HG03196 (cell line): Measurements from ENCODE around the gene LMTK2.

Source experiments
- ATAC-seq: cut with Tn5 transposase; IDR thresholded peaks from one replicate; pipeline ENCODE4 v1.9.1; 2021; ENCODE audit not compliant: unreplicated experiment

Gene LMTK2

DNA sequence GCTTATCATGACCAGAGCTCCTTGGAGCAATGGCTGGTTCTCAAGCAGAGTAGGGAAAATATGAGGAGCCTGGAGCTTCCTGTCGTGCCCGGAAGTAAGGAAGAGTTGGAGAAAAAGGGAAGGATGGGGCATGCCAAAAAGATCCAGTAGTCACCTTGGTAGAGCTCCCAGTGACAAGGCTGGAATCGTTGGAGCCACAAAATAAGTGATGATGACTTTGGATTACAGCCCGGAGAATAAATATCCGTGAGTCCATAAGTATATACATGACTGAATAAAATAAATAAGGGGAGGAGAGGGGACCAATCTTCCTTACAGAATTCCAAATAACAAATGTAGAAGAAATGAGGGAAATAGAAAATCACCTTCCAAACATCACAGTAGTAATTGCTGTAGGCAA, 29.3 kb downstream of the LMTK2 start:
- ATAC-seq, result no peak

DNA sequence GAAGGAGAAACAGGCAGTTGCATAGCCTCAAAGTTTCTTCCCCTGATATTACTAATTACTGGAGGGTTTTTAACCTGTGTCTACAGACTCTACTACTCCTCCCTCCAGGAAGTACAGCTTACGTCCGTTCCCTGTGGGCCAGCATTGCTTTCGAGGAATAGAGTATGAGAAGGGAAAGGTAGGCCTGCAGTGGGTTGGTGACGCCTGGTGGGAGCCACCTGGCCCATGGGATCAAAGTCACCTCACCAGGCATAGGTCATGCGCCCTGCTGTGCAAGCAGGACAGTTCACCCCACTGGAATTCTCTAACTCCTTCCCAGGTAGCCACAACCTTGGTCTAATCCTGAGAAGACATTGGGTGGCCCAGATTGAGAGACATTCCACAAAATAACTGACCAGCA, 29.8 kb downstream of the LMTK2 start:
- ATAC-seq, result no peak

DNA sequence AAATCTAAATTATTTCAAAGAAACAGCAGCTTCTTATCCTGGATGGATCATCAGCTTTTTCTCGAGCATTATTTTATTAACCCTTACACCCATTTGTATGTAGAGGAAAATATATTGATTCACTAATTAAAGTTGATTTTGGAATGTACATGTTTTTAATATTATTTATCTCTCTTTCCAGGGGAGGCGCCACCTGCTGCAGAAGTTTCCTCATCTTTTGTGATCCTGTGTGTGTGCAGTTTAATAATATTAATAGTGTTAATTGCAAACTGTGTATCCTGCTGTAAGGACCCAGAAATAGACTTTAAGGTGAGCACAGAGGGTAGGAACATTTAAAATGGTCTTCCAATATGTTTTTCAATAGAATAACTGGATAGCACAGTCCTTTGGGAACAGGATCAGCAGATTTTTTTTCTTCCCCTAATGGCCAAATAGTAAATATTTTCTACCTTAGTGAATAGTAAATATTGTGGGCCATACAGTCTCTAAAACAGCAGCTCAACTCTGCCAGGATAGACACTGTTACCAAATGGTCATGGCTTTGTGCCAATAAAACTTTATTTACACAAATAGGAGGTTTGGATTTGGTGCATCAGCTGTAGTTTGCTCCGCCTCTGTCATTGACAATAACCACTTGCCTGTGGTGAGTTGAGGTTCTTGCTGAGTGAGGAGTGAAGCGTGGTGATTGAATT, 30.6 kb downstream of the LMTK2 start:
- no peak for ATAC-seq

DNA sequence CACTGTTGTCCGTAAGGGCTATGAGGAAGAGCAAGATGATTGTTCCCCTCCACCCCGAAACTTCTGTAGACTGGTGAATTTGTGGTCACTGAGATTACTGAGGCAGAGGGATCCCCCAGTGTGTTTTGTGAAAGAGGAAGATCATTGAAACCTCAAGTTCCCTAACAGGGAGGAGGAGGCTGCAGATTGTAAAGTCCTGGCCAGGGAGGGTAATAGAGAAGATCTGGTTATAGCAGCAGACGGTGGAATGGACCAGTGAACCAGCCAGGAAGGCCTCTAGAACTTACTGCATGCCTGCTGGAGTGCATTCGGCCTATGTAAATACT, 31.1 kb downstream of the LMTK2 start:
- peak; percentile 67 for ATAC-seq

DNA sequence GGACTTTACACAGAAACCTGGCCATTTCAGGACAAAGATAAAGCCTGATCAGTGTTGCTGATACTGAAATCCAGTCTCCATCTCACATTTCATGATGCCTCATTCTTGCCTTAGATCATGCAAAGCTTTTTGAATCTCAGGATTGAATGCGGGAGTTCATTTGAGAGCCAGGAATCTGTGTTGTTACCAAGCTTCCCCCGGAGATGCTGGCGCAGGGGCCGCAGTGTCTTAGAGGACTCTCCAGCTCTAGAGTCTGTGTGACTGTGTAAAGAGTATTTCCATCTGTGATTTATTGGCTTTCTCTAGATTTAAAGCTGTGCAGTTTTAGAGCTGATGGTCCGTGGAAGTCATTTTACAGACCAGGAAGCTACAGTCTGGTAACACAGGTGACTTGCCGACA, 32.0 kb downstream of the LMTK2 start:
- ATAC-seq, result no peak

DNA sequence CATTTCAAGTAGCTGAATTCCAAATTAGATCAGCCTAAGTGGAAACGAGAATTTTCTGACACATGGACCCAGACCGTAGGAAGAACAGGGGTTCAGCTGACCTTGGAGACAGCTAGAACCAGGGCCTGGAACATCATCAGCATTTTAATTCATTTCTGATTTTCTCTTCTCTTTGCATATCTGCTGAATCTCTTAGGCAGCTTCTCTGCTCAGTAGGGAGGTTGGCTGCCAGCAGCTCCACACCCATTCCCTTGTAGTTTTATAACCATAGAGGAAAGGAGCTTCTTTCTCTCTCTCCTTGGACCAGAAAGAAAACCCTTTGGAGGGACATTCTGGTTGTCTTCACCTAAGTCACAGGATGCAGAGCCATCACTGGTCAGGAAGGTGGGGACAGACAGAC, 36.0 kb downstream of the LMTK2 start:
- ATAC-seq, result no peak

DNA sequence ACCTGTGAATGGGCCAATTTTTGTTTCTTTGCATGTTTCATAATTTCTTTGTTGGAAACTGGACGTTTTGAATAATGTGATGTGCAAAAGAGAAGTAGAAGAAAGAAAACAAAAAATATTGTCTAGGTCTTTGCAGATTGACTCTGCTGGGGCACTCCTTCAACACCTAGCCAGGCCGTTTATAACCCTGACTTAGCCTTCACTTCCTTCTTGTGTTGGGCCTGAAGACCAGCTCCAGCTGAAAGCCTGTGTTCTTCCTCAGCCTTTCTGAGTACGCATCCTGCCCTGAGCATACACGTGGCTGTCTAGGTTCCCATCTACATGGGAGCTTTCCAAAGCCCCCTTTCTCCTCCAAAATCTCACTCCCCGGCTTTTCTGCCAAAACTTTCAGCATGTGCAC, 41.9 kb downstream of the LMTK2 start:
- ATAC-seq, result no peak

DNA sequence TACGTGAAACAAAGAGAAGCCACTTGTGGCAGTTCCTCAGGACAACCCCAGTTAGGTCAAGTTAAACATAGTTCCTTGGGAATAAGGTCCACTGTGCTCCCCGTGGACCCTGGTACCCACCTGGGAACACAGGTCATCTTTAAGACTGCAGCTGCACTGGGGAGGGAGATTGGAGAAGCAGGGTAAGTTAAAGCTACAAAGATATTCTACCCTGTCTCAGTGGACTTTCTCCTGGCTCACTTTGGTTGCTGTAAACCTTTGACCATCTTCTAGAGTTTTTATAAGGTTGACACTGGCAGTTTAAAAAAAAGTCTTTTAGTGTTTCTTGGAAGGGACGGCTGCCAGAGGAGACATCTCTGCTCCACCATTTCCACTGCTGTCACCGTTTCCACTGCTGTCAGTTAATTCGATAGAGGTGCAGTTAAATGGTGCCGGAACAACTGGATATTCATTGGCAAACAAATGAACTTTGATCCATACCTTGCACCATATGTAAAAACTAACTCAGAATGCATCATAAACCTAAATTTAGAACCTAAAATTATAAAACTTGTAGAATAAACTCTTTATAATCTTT, 42.5 kb downstream of the LMTK2 start:
- ATAC-seq, result no peak

DNA sequence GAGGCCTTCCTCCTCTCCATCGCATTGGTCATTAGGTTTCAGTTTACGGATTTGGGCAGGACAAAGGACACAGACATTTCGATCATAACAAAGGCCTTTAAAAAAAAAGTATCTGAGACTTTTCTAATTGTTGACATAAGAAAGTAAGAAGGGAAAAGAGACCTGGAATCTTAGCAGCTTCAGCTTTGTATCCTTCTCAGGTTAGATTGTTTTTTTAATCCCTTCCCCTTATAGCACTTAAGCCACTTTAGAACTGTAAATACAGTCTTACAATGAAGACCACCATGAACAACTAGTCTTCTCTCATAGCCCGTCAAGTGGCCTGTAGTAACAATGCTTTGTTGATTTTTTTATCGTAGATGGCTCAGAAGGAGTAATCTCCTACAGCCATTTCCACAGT, 45.2 kb downstream of the LMTK2 start:
- ATAC-seq, result no peak

DNA sequence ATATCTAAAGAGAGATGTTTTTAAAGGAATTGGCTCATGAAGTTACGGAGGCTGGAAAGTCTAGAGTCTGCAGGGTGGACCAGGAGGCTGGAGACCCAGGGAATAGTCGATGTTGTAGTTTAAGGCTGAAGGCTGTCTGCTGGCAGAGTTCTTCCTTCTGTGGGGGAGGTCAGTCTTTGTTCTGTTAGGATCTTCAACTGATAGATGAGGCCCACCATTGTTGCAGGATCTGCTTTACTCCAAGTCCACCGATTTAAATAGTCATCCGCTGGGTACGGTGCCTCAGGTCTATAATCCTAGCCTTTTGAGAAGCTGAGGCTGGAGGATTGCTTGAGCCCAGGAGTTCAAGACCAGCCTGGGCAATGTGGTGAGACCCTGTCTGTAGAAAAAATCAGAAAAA, 50.0 kb downstream of the LMTK2 start:
- no peak for ATAC-seq

DNA sequence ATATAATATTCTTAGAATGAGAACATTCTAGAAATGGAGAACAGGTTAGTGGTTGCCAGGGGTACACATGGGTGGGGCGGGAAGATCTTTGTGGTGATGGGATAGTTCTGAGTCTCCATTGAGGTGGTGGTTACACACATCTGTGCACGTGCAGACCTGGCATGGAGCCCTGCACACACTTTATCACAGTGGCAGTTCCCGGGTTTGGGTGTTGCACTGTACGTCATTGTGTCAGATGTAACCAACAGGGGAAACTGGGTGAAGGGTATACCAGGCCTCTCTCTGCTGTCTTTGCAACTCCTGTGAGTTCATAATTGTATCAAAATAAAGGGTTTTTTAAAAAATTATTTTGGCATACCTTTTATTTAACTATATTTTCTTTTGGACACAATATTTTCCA, 51.1 kb downstream of the LMTK2 start:
- no peak for ATAC-seq

DNA sequence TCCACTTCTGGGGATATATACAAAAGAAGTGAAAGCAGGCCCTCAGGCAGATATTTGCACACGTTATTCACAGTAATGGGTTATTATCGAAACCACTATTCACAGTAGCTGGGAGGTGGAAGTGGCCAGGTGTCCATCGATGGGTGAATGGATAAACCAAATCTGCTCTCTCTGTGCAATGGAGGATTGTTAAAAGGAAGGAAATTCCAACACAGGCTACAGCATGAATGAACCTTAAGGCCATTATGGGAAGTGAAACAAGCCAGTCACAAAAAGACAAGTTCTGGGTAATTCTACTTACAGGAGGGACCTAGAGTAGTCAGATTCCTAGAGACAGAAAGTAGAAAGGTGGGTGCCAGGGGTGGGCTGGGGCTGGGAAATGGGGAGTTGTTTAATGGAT, 56.1 kb downstream of the LMTK2 start:
- ATAC-seq, result no peak

DNA sequence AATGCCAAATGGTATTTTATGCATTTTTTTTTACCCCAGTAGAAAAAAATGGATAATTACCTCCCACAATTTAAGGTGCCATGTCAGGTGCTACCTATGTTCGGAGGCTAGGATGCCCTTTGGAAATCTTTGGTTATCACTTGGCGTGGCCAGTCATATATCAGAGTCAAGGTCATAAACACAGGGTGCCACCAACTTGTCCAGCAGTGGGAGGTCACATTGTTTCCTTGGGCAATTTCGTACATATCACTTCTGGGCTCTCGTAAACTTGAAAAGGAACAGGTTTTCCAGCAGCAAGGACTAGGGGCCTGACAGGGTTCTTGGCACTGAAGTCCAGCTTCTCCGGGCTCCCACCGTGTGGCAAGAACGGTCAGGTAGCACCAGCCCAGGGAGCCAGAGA, 56.6 kb downstream of the LMTK2 start:
- no peak for ATAC-seq

DNA sequence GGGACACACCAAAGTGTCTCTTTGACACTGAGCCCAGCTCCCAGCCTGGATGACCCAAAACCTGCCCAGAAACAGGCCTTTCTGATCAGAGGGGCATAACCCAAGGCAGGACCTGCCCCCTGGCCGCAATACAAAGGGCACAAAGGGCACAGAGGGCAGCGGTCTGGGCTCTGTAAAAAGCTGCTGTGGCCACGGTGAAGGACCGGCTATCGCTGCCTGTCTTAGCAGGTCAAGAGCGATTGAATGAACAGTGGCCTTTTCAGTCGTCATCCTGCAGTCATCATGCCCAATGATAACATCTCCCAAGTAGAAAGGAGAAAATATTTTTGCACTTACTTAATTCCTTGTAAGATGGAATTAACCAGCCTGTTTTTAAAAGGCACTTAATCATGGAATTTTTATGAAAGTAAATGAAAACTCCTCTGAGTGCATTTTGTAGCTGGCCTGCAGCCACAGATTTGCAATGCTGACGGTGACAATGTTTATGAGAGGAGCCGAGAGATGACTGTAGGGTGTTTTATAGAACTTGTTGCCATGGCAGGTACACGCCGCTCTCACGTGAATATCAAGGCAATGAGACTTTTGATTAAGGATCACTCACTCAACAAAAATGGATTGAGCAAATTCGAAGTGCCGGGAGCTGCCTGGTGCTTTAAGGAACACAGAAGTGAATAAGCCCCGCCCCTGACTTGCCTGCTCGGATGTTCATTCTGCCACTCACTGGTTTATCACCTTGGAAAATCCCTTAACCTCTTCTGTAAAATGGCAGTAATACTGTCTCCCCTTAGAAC, 57.2 kb downstream of the LMTK2 start:
- no peak for ATAC-seq

DNA sequence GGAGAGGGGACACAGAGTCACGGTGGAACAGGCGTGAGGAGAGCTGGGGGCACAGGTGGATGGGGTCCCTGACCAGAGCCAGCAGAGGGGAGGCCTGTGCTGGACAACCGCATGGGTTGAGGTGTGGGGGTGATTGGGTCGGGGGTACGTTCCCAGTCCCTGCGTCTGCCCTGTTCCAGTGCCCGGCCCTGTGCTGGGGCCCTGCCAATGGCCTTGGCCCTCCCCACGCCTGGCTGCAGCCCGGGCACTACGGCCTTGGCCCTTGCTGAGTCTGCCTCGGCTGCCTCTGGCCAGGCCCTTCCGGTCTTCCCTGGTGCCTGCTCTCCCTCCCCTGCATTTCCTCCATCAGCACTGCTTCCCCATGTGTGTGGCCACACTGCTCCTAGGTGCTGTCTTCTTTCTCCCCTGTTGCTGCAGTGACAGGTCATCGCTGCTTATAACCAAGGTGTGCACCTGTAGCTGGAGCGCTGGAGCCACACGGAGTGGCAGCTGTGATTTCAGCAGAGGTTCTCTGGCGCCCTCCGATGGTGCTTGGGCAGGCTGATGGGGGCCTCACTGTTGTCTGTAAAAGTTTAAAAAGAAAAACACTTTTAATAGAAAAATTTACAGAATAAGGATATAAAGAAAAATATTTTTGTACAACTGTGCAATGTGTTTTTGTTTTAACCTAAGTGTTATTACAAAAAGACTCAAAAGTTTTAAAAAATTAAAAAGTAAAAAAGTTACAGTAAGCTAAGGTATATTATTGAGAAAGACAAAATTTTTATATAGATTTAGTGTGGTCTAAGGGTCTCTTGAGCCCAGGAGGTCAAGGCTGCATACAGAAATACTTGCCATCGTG, 59.4 kb downstream of the LMTK2 start:
- no peak for ATAC-seq

DNA sequence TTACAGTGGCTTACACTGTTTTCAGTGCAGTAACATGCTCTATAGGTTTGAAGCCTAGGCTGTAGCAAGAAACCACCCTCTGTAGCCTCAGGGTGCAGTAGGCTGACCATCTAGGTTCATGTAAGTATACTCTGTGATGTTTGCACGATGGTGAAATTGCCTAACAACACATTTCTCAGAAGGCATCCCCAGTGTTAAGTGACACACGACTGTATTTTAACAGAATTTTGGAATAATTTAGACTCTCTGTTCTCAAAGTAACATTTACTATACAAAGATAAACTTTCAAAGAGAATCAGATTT, 60.0 kb downstream of the LMTK2 start:
- ATAC-seq, result no peak

DNA sequence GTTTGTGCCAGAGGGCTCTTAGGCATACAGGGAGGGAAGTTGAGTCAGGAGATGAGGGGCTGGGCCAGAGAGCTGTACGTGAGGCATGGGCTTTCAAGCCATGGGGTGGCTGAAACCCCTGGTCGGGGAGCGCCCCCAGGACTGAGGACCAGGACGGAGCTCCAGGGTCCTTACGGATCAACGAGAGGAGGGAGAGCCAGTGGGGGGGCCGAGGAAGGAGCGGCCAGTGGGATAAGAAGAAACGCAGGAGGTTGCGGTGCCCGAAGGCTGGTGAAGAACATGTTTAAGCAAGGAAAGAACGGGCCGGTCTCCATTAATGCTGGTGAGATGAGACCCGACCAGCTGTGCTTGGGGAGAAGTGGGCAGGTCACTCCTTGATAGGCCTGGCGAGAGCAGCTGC, 61.0 kb downstream of the LMTK2 start:
- no peak for ATAC-seq

DNA sequence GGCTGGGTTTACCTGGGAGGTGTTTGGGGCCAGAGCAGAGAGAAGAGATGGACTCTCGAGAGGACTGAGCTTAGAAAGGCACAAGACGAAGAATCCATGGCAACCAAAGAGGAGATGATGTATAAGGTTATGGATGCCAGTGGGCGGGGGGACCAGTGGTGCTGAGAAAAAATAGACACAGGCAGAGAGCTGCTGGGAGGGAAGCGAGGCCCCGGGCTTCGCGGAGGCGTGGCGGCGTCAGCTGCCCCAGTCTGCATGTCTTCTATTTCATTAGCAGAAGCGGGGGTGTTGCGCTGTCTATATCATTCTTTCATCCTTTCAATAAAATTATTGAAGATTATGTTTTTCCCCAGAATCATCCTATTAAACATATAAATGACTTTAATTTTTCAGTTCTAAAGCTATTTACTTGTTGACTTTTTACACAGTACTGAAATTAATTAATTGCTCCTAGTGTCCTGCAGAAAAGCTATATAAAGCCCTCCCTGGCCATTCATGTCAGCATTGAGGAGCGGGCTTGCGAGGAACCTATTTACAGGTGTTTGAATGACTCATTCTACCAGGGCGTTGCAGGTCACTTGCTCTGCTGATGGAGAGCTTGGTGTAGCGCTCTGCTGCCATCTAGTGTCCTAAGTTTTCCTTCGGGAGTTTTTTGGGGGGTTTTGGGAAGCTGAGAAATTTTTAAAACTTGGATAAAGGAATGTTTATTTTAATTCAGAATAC, 61.7 kb downstream of the LMTK2 start:
- ATAC-seq, result peak; percentile 66

DNA sequence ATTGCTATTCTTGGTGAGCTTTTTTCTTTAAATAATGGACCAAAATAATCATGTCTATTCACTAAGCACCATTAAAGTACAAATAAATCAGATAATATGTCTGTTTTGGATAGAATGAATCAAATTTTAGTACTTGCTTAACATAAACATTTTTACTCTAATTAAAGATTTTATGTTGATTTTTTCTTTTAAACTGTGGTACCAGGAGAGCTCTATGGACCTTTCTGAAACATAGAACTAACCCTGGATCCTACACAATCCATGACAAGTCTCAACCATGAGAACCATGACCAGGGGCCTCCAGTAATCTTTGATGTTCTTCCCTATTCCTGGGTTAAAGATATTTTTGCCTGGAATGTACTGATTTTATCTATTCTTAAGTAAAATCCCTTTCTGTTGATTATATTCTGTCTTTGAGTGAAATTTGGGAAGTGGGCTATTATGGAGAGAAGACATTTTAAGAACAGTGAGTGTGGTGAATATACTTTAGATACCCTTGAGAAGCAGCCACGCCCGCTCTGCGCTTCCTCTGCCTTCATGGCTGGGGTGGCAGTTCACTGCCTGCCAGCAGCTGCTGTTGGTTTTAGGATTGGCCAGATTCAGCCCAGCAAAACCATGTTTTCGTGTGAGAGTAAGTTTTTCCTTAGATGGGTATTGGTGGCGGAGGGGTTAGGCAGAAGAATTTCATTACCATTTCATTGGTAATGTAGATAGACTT, 62.4 kb downstream of the LMTK2 start:
- no peak for ATAC-seq

DNA sequence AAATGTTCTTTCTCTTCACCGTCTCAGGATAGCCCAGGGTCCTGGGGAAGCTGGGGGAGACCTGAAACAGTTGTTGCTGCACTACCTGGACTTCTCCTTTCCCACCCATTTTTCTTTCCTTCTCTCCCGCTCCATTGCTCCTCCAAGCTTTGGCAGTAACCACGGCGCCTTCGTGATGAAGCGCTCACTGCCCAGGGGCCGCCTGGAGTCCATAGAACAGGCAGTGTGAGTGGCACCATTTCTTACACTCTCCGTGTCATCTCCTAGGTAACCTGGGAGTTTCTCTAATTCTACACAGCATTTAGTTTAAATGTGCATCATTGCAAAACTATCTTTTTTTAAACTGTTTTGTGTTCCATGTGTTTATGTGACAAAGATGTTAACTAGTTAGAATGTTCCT, 64.3 kb downstream of the LMTK2 start:
- ATAC-seq, result no peak

DNA sequence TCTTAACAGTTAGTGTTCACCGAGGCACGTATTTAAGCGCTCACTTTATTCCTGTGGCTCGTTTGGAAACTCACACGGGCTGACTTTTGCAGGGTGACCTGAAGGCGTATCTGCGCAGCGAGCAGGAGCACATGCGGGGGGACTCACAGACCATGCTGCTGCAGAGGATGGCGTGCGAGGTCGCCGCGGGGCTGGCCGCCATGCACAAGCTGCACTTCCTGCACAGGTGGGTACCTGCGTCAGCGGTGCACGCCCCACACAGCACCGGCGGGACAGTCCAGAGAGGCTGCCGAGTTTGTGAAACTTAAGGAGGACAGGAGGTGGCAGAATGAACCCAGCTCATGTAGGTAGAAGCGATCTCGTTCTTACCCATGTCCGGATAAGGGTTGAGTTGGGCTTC, 64.8 kb downstream of the LMTK2 start:
- no peak for ATAC-seq
